Cardiac fibroblast (primary cell): Measurements from ENCODE around the gene NRSN1.

Experiments used
- DNase-seq, 2 donors: peaks; one replicate each; pipeline versions ENCODE4 v3.0.0 to v3.0.0-alpha.2; 2010; ENCODE audit warnings: low read depth in 2 of 2
- H3K4me3 ChIP-seq, 2 donors: replicated peaks in 1 of 2; 1 replicate in 1 of 2; 2 replicates in 1 of 2; pipeline ENCODE4 v1.5.1; 2011; ENCODE audit warnings: low read depth in 2 of 2, low read length in 2 of 2, mild to moderate bottlenecking in 2 of 2, moderate library complexity in 1 of 2
- TF ChIP-seq, protein P1 (sequence below): IDR thresholded peaks from one replicate; pipeline ENCODE4 v1.5.1; 2011; ENCODE audit warnings: low read depth, mild to moderate bottlenecking, low read length, inconsistent platforms

Gene NRSN1, protein sequence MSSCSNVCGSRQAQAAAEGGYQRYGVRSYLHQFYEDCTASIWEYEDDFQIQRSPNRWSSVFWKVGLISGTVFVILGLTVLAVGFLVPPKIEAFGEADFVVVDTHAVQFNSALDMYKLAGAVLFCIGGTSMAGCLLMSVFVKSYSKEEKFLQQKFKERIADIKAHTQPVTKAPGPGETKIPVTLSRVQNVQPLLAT

DNA sequence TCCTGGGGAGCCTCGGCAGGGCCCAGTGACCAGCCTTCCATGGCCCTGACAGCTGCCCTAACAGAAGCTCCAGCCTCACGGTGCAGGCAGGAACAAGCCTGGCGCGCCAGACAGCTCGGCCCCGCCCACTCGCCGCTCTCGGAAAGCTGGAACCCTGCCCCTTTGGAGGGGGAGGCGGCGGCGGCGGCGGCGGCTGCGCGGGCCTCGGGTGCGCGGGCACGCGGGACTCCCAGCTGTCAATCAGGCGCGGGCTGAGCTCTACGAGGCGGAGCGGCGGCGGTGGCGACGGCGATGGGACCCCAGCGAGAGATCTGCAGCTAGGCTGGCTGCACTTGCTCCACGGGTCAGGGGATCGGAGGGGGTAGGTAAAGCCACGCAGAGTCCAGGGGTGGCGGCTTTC, at the start of gene NRSN1:
Gene NRSN1 (plus strand): TSS at position 236 of the 400 bp plus-strand sequence. CDS start 8,113 bp downstream, outside the sequence.
- no peak within 1 kb of the TSS for H3K4me3 ChIP-seq
- DNase-seq, result no peak
- TF ChIP-seq, protein P1, sequence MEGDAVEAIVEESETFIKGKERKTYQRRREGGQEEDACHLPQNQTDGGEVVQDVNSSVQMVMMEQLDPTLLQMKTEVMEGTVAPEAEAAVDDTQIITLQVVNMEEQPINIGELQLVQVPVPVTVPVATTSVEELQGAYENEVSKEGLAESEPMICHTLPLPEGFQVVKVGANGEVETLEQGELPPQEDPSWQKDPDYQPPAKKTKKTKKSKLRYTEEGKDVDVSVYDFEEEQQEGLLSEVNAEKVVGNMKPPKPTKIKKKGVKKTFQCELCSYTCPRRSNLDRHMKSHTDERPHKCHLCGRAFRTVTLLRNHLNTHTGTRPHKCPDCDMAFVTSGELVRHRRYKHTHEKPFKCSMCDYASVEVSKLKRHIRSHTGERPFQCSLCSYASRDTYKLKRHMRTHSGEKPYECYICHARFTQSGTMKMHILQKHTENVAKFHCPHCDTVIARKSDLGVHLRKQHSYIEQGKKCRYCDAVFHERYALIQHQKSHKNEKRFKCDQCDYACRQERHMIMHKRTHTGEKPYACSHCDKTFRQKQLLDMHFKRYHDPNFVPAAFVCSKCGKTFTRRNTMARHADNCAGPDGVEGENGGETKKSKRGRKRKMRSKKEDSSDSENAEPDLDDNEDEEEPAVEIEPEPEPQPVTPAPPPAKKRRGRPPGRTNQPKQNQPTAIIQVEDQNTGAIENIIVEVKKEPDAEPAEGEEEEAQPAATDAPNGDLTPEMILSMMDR, result no peak

DNA sequence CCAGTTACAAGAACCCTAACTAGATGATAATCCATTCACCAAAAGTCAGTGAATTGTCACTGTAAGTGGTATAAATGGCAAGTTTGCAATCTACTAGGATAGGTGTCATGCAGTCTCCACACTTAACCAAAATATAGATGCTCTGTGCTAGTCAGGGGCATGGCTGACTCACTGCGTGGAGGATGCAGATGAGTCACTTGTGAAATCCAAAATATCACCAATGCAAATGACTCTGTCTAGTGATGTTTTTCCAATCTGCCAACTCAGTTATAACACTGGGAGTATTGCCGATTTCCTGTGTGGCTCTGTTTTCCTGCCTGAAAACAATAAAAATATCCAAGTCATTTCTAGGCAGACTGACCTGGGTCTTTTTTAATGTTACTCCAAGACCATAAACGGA, 47.8 kb upstream of the NRSN1 start:
- no peak for DNase-seq

DNA sequence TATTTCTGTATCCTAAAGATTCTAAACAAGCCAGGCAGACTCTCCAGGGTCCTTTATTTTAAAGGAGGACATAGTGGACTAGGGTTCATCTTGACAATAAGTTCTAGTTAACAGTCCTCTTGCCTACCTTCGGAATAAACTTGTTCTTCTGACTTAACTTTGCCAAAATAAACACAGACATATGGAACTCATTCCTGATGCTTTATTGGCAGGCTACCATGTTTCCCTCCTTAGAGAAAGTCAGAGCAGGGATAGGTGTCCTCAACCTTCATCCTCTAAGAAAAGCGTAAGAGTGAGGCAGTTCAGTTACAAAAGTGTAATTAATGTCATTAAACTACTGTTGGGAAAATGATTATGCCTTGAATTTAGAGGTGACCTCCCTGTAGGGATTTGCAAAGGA, 46.9 kb upstream of the NRSN1 start:
- H3K4me3 ChIP-seq, result no peak overlapping the region
- no peak for DNase-seq
- TF ChIP-seq, protein P1, result no peak

More for the DNA sequence above, 47.8 kb upstream of the NRSN1 start:
- H3K4me3 ChIP-seq, result no peak overlapping the region
- TF ChIP-seq, protein P1, result no peak

DNA sequence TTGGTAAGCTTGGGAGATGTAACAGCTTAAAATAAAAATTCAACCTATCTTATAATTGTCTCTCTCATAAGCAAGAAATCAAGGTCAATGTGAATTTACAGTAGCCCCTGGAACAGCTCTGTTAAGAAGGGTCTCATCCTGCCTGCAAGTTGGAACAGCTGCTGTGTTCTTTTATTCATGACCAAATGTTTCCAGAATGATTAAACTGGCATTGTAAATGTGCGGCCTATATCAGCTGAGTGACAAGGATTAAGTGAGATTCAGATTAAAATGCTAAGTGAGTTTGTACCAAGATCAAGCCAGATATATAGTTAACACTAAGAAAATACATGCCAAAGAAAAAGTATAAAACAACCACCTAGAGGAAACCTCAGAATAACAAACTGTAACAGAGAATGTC, 45.3 kb upstream of the NRSN1 start:
- H3K4me3 ChIP-seq, result no peak overlapping the region
- TF ChIP-seq, protein P1, result no peak
- DNase-seq, result no peak

DNA sequence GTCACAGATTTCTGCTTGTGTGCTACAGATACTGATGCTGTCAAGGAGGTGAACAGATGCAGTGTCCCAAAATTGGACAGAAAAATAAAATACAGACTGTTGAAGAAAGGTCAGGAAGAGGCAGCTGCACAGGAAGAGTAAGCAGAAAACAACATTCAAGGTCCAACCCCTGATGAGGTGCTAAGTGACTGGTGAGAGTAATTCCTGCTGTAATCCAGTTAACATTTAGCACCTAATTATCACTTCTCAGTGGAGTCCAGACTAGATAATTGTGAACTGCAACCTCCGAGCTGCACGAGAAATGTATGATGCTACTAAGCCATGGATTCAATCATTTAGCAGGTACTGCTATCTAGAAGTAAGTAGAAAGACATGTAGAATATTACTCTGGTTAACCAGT, 36.3 kb upstream of the NRSN1 start:
- DNase-seq, result no peak
- TF ChIP-seq, protein P1, result no peak
- no peak overlapping the region for H3K4me3 ChIP-seq

DNA sequence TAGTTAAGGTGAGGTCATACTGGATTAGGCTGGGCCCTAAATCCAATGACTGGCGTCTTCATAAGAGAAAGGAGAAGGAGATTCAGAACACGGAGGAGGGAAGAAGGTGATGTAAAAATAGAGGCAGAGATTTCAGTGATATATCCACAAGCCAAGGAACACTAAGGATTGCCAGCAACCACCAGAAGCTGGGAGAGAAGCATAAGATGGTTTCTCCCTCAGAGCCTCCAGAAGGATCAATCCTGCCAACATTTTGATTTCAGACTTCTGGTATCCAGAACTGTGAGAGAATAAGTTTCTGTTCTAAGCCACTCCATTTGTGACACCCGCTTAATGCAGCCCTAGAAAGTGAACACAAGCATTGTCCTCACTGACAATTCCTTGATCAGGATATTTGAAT, 33.6 kb upstream of the NRSN1 start:
- no peak for DNase-seq
- no peak overlapping the region for H3K4me3 ChIP-seq
- TF ChIP-seq, protein P1, result no peak

DNA sequence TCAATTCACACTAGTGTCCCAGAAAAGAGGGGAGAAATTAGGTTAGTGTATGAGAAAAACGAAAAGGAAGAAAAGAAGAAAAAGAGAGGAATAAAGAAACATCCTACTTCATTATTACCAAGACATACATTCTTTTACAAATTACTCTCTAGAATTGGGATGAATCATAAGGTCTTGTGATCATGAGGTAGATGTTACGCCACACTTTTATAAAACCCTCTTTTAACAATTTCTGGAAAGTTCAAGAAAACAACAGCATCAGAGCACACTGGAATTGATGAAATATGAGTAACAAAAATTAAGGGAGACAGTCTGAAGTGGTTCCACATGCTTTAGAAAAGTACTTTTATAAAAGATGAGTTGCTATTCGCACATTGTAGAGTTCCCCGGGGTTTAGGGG, 32.6 kb upstream of the NRSN1 start:
- H3K4me3 ChIP-seq, result no peak overlapping the region
- no peak for DNase-seq
- TF ChIP-seq, protein P1, result no peak
